IMR-90 (cell line): ENCODE measurements around the gene CHCT1. TPM values are rescaled to one million over a fixed set of nuclear protein-coding genes. Genes with fewer than 3 reads are reported as not detected.

ENCODE experiments used
- ATAC-seq: fragments of 200-7000 bp; cut with Tn5 transposase; 2 replicates; pipeline ENCODE4 v1.9.1; 2020; ENCODE audit warnings: low read depth, mild to moderate bottlenecking, moderate library complexity
- BruUV-seq: library from RNA; stranded (reverse); fragments of 400-500 nt; replicated peaks from 2 replicates; lab custom pipeline; 2021; lab: Mats Ljungman, UMichigan
- CTCF ChIA-PET: fragments of 300-600 bp; formaldehyde crosslinking; extraction: SDS; loops from one replicate; lab custom pipeline; 2021; ENCODE audit warnings: antibody characterized with exemption; lab: Yijun Ruan, JAX
- POLR2A ChIA-PET: fragments of 300-600 bp; sonication (Branson Sonifier 250); formaldehyde crosslinking; loops from one replicate; lab custom pipeline; 2022; ENCODE audit warnings: antibody characterized with exemption; ENCODE audit not compliant: unreplicated experiment; lab: Charles Lee
- DNase-seq: peaks from one replicate; pipeline ENCODE4 v3.0.0; 2013
- H2AFZ ChIP-seq: replicated peaks from 2 replicates; pipeline ENCODE3; 2013; ENCODE audit warnings: low read length, mild to moderate bottlenecking; ENCODE audit not compliant: poor library complexity
- H2AK5ac ChIP-seq: 2 replicates; pipeline ENCODE4 v1.6.1; 2013; ENCODE audit warnings: low read depth, low read length, inconsistent platforms
- H2AK9ac ChIP-seq: replicated peaks from 2 replicates; pipeline ENCODE3; 2013; ENCODE audit warnings: mild to moderate bottlenecking, low read depth, low read length, moderate library complexity; ENCODE audit not compliant: poor library complexity
- H2BK120ac ChIP-seq: 2 replicates; pipeline ENCODE4 v1.6.1; 2013; ENCODE audit warnings: low read depth, low read length, inconsistent platforms
- H2BK15ac ChIP-seq: 3 replicates; pipeline ENCODE4 v1.6.1; 2013; ENCODE audit warnings: low read depth, low read length, inconsistent platforms
- H2BK20ac ChIP-seq: 2 replicates; pipeline ENCODE4 v1.6.1; 2013; ENCODE audit warnings: low read depth, mild to moderate bottlenecking, inconsistent platforms, low read length, moderate library complexity
- H2BK5ac ChIP-seq: 2 replicates; pipeline ENCODE4 v1.6.1; 2013; ENCODE audit warnings: mild to moderate bottlenecking, low read depth, low read length, inconsistent platforms; ENCODE audit not compliant: poor library complexity, severe bottlenecking
- H3K14ac ChIP-seq: replicated peaks from 2 replicates; pipeline ENCODE4 v1.6.1; 2013; ENCODE audit warnings: low read depth, low read length, inconsistent platforms
- H3K18ac ChIP-seq: 2 replicates; pipeline ENCODE4 v1.6.1; 2013; ENCODE audit warnings: low read depth, low read length, control low read depth
- H3K23ac ChIP-seq: 2 replicates; pipeline ENCODE4 v1.6.1; 2013; ENCODE audit warnings: low read depth, low read length, inconsistent platforms
- H3K27ac ChIP-seq: 2 replicates; pipeline ENCODE4 v1.5.1; 2013; ENCODE audit warnings: mild to moderate bottlenecking, control low read depth, low read length; ENCODE audit not compliant: insufficient read depth
- H3K27me3 ChIP-seq: 2 replicates; pipeline ENCODE4 v1.6.1; 2013; ENCODE audit warnings: low read length; ENCODE audit not compliant: control insufficient read depth, insufficient read depth
- H3K36me3 ChIP-seq: 2 replicates; pipeline ENCODE4 v1.6.1; 2013; ENCODE audit warnings: low read length, mixed read lengths; ENCODE audit not compliant: control insufficient read depth, insufficient read depth
- H3K4ac ChIP-seq: 2 replicates; pipeline ENCODE4 v1.6.1; 2013; ENCODE audit warnings: low read depth, low read length, inconsistent platforms
- H3K4me1 ChIP-seq: 2 replicates; pipeline ENCODE4 v1.6.1; 2013; ENCODE audit warnings: low read length, mixed read lengths; ENCODE audit not compliant: control insufficient read depth, insufficient read depth
- H3K4me2 ChIP-seq: 2 replicates; pipeline ENCODE4 v1.6.1; 2013; ENCODE audit warnings: low read depth, mild to moderate bottlenecking, control low read depth, low read length, moderate library complexity
- H3K4me3 ChIP-seq: 2 replicates; pipeline ENCODE4 v1.5.1; 2013; ENCODE audit warnings: low read depth, mild to moderate bottlenecking, control low read depth, low read length, moderate library complexity; ENCODE audit not compliant: insufficient read depth
- H3K56ac ChIP-seq: 2 replicates; pipeline ENCODE4 v1.6.1; 2013; ENCODE audit warnings: low read length, inconsistent platforms; ENCODE audit not compliant: insufficient read depth; ENCODE audit errors: extremely low read depth
- H3K79me1 ChIP-seq, 2 experiments: 2 replicates each; pipeline ENCODE4 v1.6.1; 2013; ENCODE audit warnings: low read length in 2 of 2, inconsistent platforms in 1 of 2, low read depth in 1 of 2
- H3K9ac ChIP-seq: 2 replicates; pipeline ENCODE4 v1.6.1; 2013; ENCODE audit warnings: low read depth, low read length, control low read depth
- H3K9me1 ChIP-seq: 2 replicates; pipeline ENCODE4 v1.6.1; 2013; ENCODE audit warnings: low read length, inconsistent platforms; ENCODE audit not compliant: insufficient read depth
- H3K9me3 ChIP-seq: 2 replicates; pipeline ENCODE4 v1.6.1; 2013; ENCODE audit warnings: low read length; ENCODE audit not compliant: control insufficient read depth, insufficient read depth
- H4K20me1 ChIP-seq: 2 replicates; pipeline ENCODE4 v1.6.1; 2013; ENCODE audit warnings: low read length, inconsistent platforms; ENCODE audit not compliant: insufficient read depth
- H4K5ac ChIP-seq: 2 replicates; pipeline ENCODE4 v1.6.1; 2013; ENCODE audit warnings: mild to moderate bottlenecking, low read depth, low read length, control low read depth
- H4K8ac ChIP-seq, 2 experiments: 2 replicates each; pipeline ENCODE4 v1.6.1; 2013; ENCODE audit warnings: low read depth in 2 of 2, low read length in 2 of 2, control low read depth in 1 of 2, inconsistent platforms in 1 of 2
- H4K91ac ChIP-seq: 2 replicates; pipeline ENCODE4 v1.6.1; 2013; ENCODE audit warnings: low read depth, low read length, inconsistent platforms; ENCODE audit not compliant: insufficient read depth
- CHD1 ChIP-seq: IDR thresholded peaks from 2 replicates; pipeline ENCODE4 v1.6.1; 2012; ENCODE audit warnings: low read depth, low read length, improper control_type of control experiment
- MAFK ChIP-seq: IDR thresholded peaks from 2 replicates; pipeline ENCODE4 v1.6.1; 2012; ENCODE audit warnings: low read depth, low read length, improper control_type of control experiment
- dilution Hi-C: fragments of 300-500 bp; cut with HindIII; formaldehyde crosslinking; loops from one replicate; pipeline ENCODE4 v1.14.3; 2018; ENCODE audit warnings: low sequenced_read_pairs; ENCODE audit not compliant: unreplicated experiment
- in situ Hi-C: fragments of 300-500 bp; cut with MboI; formaldehyde crosslinking; loops from 3 replicates; pipeline ENCODE4 v1.14.3; 2019; ENCODE audit warnings: low sequenced_read_pairs, inconsistent platforms, mixed read lengths
- intact Hi-C: fragments of 100-400 bp; cut with micrococcal nuclease; formaldehyde crosslinking; loops from 2 replicates; pipeline ENCODE4 v1.10.0; 2022
- polyA plus RNA-seq, 3 experiments: library from polyadenylated mRNA; depleted of rRNA; stranded (reverse); fragments of >200 nt; gene quantifications; 2 replicates each; pipeline ENCODE4 v1.2.3, GENCODE V29; 2012; ENCODE audit warnings: low replicate concordance in 1 of 3
- total RNA-seq: library from RNA; depleted of rRNA; stranded (reverse); fragments of >200 nt; gene quantifications from 2 replicates; pipeline ENCODE4 v1.2.3, GENCODE V29; 2012

CHCT1 gene
- total and polyA plus RNA-seq, 2 of the 4 experiments (the other 2 are of a cell fraction), result not detected

DNA sequence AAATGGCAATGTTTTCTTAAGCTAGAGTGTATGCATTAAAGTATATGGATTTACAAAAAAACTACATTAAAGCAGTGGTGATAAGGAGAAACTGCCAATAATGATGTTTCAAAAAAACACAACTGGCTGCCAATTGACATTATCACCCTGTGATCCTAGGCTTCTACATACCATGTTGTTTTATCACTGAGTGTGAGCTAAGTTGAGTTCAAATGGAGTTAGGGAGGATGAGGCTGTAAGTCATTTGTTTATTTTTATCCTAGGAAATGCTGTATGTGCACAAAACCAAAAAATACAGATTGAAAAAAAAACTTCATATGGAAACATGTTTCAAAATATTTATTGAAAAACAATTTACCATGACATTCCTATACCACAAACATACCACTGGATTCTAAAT, 22.9 kb downstream of the CHCT1 start:
- Histone ChIP-seq H4K20me1 (no peaks in the 10 kb centered on the region; the same call in 1 of the 2 replicates), H3K9ac (no peak overlapping the region), H2AK9ac (no peak overlapping the region), H4K91ac (no peak overlapping the region), H2AK5ac (no peak overlapping the region), H2BK5ac (no peak overlapping the region), H4K8ac (no peak overlapping the region), H3K18ac (no peak overlapping the region), H2BK20ac (no peak overlapping the region), H3K56ac (no peak overlapping the region), H2BK120ac (no peak overlapping the region), H3K79me1 (peaks cover 0 to 3% of the 10 kb centered on the region in 2 experiments; a peak in 1 of 4 replicates), H3K9me1 (no peaks in the 10 kb centered on the region; the same call in 1 of the 2 replicates), H4K5ac (no peak overlapping the region), H3K4me1 (no peaks in the 10 kb centered on the region; the same call in 1 of the 2 replicates), H3K36me3 (peaks cover 8% of the 10 kb centered on the region), H3K23ac (0 out of 2 replicates have a peak overlapping the region, but pooled peaks have one; percentile 12), H3K14ac (no peak overlapping the region), H2BK15ac (no peak overlapping the region), H3K4me2 (no peak overlapping the region), H3K4me3 (no peak overlapping the region), H3K27me3 (no peaks in the 10 kb centered on the region), H2AFZ (no peak overlapping the region), H3K4ac (no peak overlapping the region), H3K27ac (no peak overlapping the region), H3K9me3 (no peaks in the 10 kb centered on the region)
- dilution Hi-C loops (no loop called here), intact Hi-C loops (no loop called here), in situ Hi-C loops (no loop called here)
- POLR2A ChIA-PET, result no interaction called here
- CTCF ChIA-PET, result no interaction called here
- ATAC-seq, result 0 out of 2 replicates have a peak, but pooled peaks have one; percentile 48
- BruUV-seq, result no TSS peak
- TF ChIP-seq CHD1 (no peak), MAFK (peak; percentile 67)
- peak; percentile 42 for DNase-seq
